B cell (primary cell): ENCODE measurements around the gene INO80C. TPM values are rescaled to one million over a fixed set of nuclear protein-coding genes. Genes with fewer than 3 reads are reported as not detected.

Source experiments
- ATAC-seq: fragments of 200-7000 bp; cut with Tn5 transposase; one replicate; pipeline ENCODE4 v1.10.0; 2021; ENCODE audit warnings: low read depth, mild to moderate bottlenecking, moderate number of reproducible peaks, moderate library complexity
- CTCF ChIA-PET: fragments of 350-600 bp; sonication (Branson Sonifier 250); formaldehyde crosslinking; loops from one replicate; lab custom pipeline; 2021; ENCODE audit warnings: antibody characterized with exemption, inconsistent platforms; lab: Charles Lee
- POLR2A ChIA-PET: fragments of 350-600 bp; sonication (Branson Sonifier 250); formaldehyde crosslinking; loops from one replicate; lab custom pipeline; 2021; ENCODE audit warnings: antibody characterized with exemption; lab: Charles Lee
- DNase-seq: peaks from one replicate; pipeline ENCODE4 v3.0.0; 2013
- H2AFZ ChIP-seq: 2 replicates; pipeline ENCODE4 v1.6.1; 2012; ENCODE audit warnings: mild to moderate bottlenecking, low read depth, low read length; ENCODE audit not compliant: insufficient read depth, poor library complexity, severe bottlenecking
- H3K27ac ChIP-seq, 2 donors: 1 replicate in 1 of 2; 2 replicates in 1 of 2; pipeline ENCODE4 v1.5.1; 2012 to 2013; ENCODE audit warnings: low read length in 2 of 2, mild to moderate bottlenecking in 2 of 2, moderate library complexity in 1 of 2
- H3K27me3 ChIP-seq, 4 experiments: fragments of 200-600 bp in 1 of 4; sonication (generic) in 1 of 4; replicated peaks in 1 of 4; 1 replicate in 2 of 4; 2 replicates in 2 of 4; pipeline versions ENCODE4 v1.6.1 to v1.7.0; 2013 to 2016; ENCODE audit warnings: low read length in 3 of 4, mild to moderate bottlenecking in 2 of 4, mixed read lengths in 1 of 4, moderate library complexity in 1 of 4; ENCODE audit not compliant: insufficient read depth in 4 of 4, control insufficient read depth in 3 of 4; ENCODE audit errors: control extremely low read depth in 1 of 4
- H3K36me3 ChIP-seq, 2 experiments: replicated peaks in 1 of 2; 1 replicate in 1 of 2; 2 replicates in 1 of 2; pipeline versions ENCODE4 v1.6.1 to v1.7.1; 2013; ENCODE audit warnings: low read length in 1 of 2; ENCODE audit not compliant: insufficient read depth in 2 of 2, control insufficient read depth in 1 of 2; ENCODE audit errors: control extremely low read depth in 1 of 2, extremely low read depth in 1 of 2
- H3K4me1 ChIP-seq, 2 donors: fragments of 200-600 bp in 1 of 2; sonication (generic) in 1 of 2; 1 replicate in 1 of 2; 2 replicates in 1 of 2; pipeline versions ENCODE4 v1.5.1 to v1.6.1; 2013 to 2017; ENCODE audit warnings: low read length in 2 of 2; ENCODE audit not compliant: control insufficient read depth in 2 of 2, insufficient read depth in 2 of 2
- H3K4me2 ChIP-seq: replicated peaks from 2 replicates; pipeline ENCODE3; 2012; ENCODE audit warnings: mild to moderate bottlenecking, low read depth, low read length; ENCODE audit not compliant: poor library complexity, severe bottlenecking
- H3K4me3 ChIP-seq, 5 experiments: fragments of 200-600 bp in 1 of 5; sonication (generic) in 1 of 5; 1 replicate in 3 of 5; 2 replicates in 2 of 5; pipeline versions ENCODE4 v1.5.1 to v1.7.0; 2011 to 2016; ENCODE audit warnings: low read length in 4 of 5, mild to moderate bottlenecking in 4 of 5, low read depth in 2 of 5, control low read depth in 1 of 5, moderate library complexity in 1 of 5; ENCODE audit not compliant: insufficient read depth in 1 of 5; ENCODE audit errors: control extremely low read depth in 1 of 5, extremely low read depth in 1 of 5
- H3K79me2 ChIP-seq: fragments of 200-600 bp; sonication (generic); one replicate; pipeline ENCODE4 v1.6.0; 2016; ENCODE audit warnings: low read length; ENCODE audit not compliant: control insufficient read depth, insufficient read depth
- H3K9ac ChIP-seq: fragments of 200-600 bp; sonication (generic); 2 replicates; pipeline ENCODE4 v1.6.1; 2017; ENCODE audit warnings: mild to moderate bottlenecking, low read length, moderate library complexity
- H3K9me3 ChIP-seq, 3 donors: one replicate each; pipeline versions ENCODE4 v1.6.1 to v1.7.1; 2013; ENCODE audit warnings: low read length in 2 of 3; ENCODE audit not compliant: control insufficient read depth in 2 of 3, insufficient read depth in 1 of 3; ENCODE audit errors: control extremely low read depth in 1 of 3
- H4K20me1 ChIP-seq: 2 replicates; pipeline ENCODE4 v1.6.0; 2012; ENCODE audit warnings: mild to moderate bottlenecking, low read length; ENCODE audit not compliant: insufficient read depth, control insufficient read depth, poor library complexity, severe bottlenecking
- H3K27ac Mint-ChIP-seq: one replicate; pipeline ENCODE4 v1.8.0; 2021; ENCODE audit warnings: mixed read lengths
- H3K27me3 Mint-ChIP-seq: one replicate; pipeline ENCODE4 v1.8.0; 2021; ENCODE audit warnings: mixed read lengths
- H3K4me1 Mint-ChIP-seq: one replicate; pipeline ENCODE4 v1.8.0; 2021; ENCODE audit warnings: mixed read lengths
- H3K4me3 Mint-ChIP-seq: one replicate; pipeline ENCODE4 v1.8.0; 2021; ENCODE audit warnings: mixed read lengths
- H3K9me3 Mint-ChIP-seq: one replicate; pipeline ENCODE4 v1.8.0; 2022; ENCODE audit warnings: mixed read lengths; ENCODE audit not compliant: insufficient read depth
- EZH2 ChIP-seq: IDR thresholded peaks from 2 replicates; pipeline ENCODE4 v1.6.1; 2012; ENCODE audit warnings: borderline replicate concordance, low read depth, mild to moderate bottlenecking, moderate library complexity, low read length; ENCODE audit not compliant: insufficient read depth, poor library complexity, severe bottlenecking
- WGBS: methylation state at CpG from one replicate; pipeline ENCODE4 v1.1.5; 2013; ENCODE audit warnings: missing lambda C conversion rate; ENCODE audit not compliant: insufficient coverage; 5-methylcytosine and 5-hydroxymethylcytosine counted together
- intact Hi-C: fragments of 100-400 bp; cut with micrococcal nuclease; formaldehyde crosslinking; loops from one replicate; pipeline ENCODE4 v1.10.0; 2022
- polyA plus RNA-seq: library from polyadenylated mRNA; depleted of rRNA; stranded (reverse); fragments of >200 nt; gene quantifications from 2 replicates; pipeline ENCODE4 v1.2.3, GENCODE V29; 2012
- total RNA-seq, 2 donors: library from RNA; stranded (reverse); fragments of 120-200 nt in 1 of 2; gene quantifications; 1 replicate in 1 of 2; 2 replicates in 1 of 2; pipeline versions ENCODE4 v1.2.3 to v1.2.4, GENCODE V29; 2013 to 2022
- TF ChIP-seq, protein P1 (sequence below): fragments of 200-600 bp; IDR thresholded peaks from one replicate; pipeline ENCODE4 v1.8.0; 2022; ENCODE audit warnings: antibody characterized with exemption, mild to moderate bottlenecking

Gene INO80C
- total and polyA plus RNA-seq, 2 donors (not counting 1 experiment from before 2014, with no cell fraction given) = 18.2 to 37.9 TPM

DNA sequence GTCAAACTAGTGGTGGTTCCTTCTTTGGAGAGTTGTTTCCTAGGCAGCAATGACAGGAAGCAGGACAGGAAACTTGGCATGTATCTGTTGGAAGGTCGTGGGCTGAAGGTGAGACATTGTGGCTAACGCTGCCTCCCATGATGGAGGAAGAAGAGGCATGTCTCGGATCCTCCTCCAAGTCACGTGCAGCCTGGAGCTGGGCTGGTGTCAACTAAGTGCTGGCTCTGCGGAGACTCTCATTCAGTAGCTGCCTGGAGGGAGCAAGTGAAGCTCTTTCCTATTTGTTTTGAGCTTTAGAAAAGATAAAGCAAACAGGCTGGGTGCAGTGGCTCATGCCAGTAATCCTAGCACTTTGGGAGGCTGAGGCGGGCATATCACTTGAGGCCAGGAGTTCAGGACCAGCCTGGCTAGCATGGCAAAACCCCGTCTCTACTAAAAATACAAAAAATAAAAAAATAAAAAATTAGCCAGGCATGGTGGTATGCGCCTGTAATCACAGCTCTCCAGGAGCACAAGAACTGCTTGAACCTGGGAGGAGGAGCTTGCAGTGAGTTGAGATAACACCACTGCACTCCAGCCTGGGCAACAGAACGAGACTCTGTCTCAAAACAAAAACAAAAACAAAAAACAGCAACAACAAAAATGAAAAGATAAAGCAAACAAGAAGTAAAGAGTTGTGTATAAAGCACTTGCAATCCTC is 28.2 kb upstream of the INO80C start:
- no peak overlapping the region for H3K4me3 Mint-ChIP-seq
- CTCF ChIA-PET = no interaction called here
- H3K9me3 ChIP-seq = peaks cover 0 to 3% (median 1%) of the 10 kb centered on the region in 3 donors

DNA sequence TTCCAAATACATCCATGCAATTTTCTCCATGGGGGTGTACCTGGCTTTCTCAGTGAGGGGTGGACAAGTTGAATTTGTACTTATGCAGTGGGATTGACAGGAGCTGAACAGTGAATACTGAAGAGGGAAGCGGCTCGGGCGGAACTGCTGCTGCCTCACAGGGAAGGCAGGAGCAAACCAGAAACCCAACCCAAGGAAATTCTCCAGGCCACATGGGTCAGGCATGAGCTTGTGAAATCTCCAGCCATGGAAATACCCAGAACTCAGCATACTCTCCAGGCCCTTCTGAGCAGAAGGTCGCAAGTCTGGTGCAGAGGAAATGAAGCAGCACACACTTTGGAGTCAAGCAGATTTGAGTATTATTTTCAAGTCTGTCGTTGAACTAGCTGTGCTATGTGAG is 26.5 kb upstream of the INO80C start:
- TF ChIP-seq EZH2 = no peak
- TF ChIP-seq, protein P1, sequence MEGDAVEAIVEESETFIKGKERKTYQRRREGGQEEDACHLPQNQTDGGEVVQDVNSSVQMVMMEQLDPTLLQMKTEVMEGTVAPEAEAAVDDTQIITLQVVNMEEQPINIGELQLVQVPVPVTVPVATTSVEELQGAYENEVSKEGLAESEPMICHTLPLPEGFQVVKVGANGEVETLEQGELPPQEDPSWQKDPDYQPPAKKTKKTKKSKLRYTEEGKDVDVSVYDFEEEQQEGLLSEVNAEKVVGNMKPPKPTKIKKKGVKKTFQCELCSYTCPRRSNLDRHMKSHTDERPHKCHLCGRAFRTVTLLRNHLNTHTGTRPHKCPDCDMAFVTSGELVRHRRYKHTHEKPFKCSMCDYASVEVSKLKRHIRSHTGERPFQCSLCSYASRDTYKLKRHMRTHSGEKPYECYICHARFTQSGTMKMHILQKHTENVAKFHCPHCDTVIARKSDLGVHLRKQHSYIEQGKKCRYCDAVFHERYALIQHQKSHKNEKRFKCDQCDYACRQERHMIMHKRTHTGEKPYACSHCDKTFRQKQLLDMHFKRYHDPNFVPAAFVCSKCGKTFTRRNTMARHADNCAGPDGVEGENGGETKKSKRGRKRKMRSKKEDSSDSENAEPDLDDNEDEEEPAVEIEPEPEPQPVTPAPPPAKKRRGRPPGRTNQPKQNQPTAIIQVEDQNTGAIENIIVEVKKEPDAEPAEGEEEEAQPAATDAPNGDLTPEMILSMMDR = no peak
- CTCF ChIA-PET = no interaction called here
- peaks cover 48% of the 10 kb centered on the region for H3K27me3 Mint-ChIP-seq

More for the DNA sequence above, 28.2 kb upstream of the INO80C start:
- WGBS = 19% methylated on average over 6 of the region's 9 CpGs
- no peaks in the 10 kb centered on the region for H3K79me2 ChIP-seq
- no peak overlapping the region for H2AFZ ChIP-seq
- no peak for DNase-seq
- intact Hi-C loops = no loop called here
- H3K36me3 ChIP-seq = no peaks in the 10 kb centered on the region
- H3K4me3 ChIP-seq = no peak overlapping the region
- H3K4me1 ChIP-seq = no peaks in the 10 kb centered on the region
- Mint-ChIP-seq H3K27ac (no peak overlapping the region), H3K27me3 (peaks cover 45% of the 10 kb centered on the region), H3K9me3 (no peaks in the 10 kb centered on the region), H3K4me1 (peaks cover 3% of the 10 kb centered on the region)
- no peaks in the 10 kb centered on the region for H4K20me1 ChIP-seq
- ATAC-seq = no peak
- no peak overlapping the region for H3K4me2 ChIP-seq
- H3K9ac ChIP-seq = no peak overlapping the region
- peaks cover 0 to 16% (median 9%) of the 10 kb centered on the region in 4 experiments for H3K27me3 ChIP-seq
- TF ChIP-seq, protein P1 = no peak
- no peak for TF ChIP-seq EZH2
- POLR2A ChIA-PET = no interaction called here
- H3K27ac ChIP-seq = no peak overlapping the region

More for the DNA sequence above, 26.5 kb upstream of the INO80C start:
- POLR2A ChIA-PET = no interaction called here
- Histone ChIP-seq H3K4me2 (no peak overlapping the region), H3K4me3 (no peak overlapping the region), H4K20me1 (no peaks in the 10 kb centered on the region), H3K27ac (no peak overlapping the region), H3K4me1 (no peaks in the 10 kb centered on the region), H3K9ac (no peak overlapping the region), H3K27me3 (peaks cover 0 to 16% (median 9%) of the 10 kb centered on the region in 4 experiments), H3K9me3 (no peaks in the 10 kb centered on the region), H3K79me2 (no peaks in the 10 kb centered on the region), H2AFZ (no peak overlapping the region), H3K36me3 (no peaks in the 10 kb centered on the region)
- ATAC-seq = no peak
- no peaks in the 10 kb centered on the region for H3K9me3 Mint-ChIP-seq
- peaks cover 3% of the 10 kb centered on the region for H3K4me1 Mint-ChIP-seq
- no peak overlapping the region for H3K4me3 Mint-ChIP-seq
- DNase-seq = no peak
- 75% methylated on average over 1 of the region's 5 CpGs for WGBS
- H3K27ac Mint-ChIP-seq = no peak overlapping the region
- intact Hi-C loops = no loop called here
